NCI-H187 (cell line): Measurements from ENCODE around the gene DCHS1.

Experiments used
- DNase-seq, 2 experiments: peaks; one replicate each; lab custom pipeline; 2025; lab: John Stamatoyannopoulos, UW

DCHS1 gene

GRCh38 chr11:6673523-6674218 is 18.1 kb upstream of the DCHS1 start:
- no peak for DNase-seq

GRCh38 chr11:6671991-6672390 is 16.4 kb upstream of the DCHS1 start:
- no peak for DNase-seq

- DNase-seq = no peak
Measured at GRCh38 chr11:6670202-6670830, 14.7 kb upstream of the DCHS1 start.

DNA sequence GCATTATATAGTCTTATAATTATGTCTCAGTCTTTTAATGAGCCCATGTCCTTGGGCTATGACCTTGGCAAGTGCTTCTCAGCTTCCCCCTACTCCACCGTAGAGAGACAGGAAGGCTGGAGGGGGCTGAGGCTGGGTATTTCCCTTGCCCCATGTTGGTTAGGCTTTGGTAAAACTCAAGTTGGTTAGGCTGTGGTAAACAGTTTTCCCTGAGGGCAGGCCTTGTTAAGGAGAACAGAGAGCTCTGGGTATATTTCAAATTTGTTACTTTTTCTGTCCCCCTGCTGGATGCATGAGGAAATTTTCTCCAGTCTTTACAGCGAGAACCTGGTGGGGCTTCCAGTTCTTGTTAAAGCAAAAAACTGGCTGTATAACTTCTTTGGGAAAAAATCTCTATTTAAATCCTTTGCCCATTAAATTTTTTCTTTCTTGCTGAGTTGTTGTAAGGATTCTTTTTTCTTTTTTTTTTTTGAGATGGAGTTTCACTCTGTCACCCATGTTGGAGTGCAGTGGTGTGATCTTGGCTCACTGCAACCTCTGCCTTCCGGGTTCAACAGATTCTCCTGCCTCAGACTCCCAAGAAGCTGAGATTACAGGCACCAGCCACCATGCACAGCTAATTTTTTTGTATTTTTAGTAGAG is 12.2 kb upstream of the DCHS1 start:
- DNase-seq = no peak

GRCh38 chr11:6666302-6667183 is 10.9 kb upstream of the DCHS1 start:
- no peak for DNase-seq

DNA sequence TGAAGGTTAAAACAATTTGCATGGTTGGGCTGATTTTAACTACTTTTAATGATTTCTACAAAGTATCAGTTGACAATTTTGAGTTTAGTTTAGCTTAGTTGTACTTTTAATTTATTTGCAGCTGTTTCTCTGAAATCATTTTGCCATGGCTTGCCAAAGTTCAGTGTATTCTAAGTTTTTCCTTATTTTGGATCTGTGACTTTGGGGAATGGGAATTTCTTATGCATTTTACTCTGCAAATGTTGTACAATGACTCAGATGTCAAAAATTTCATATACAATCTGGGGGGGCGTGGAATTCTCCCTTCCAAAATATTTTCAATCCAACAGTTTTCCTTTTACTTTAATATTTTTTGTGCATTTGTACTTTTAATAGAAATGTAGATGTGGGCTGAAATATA is 8.9 kb upstream of the DCHS1 start:
- no peak for DNase-seq

GRCh38 chr11:6663794-6664469 is 8.3 kb upstream of the DCHS1 start:
- DNase-seq = no peak

GRCh38 chr11:6660712-6661111 is 5.1 kb upstream of the DCHS1 start:
- no peak for DNase-seq

DNA sequence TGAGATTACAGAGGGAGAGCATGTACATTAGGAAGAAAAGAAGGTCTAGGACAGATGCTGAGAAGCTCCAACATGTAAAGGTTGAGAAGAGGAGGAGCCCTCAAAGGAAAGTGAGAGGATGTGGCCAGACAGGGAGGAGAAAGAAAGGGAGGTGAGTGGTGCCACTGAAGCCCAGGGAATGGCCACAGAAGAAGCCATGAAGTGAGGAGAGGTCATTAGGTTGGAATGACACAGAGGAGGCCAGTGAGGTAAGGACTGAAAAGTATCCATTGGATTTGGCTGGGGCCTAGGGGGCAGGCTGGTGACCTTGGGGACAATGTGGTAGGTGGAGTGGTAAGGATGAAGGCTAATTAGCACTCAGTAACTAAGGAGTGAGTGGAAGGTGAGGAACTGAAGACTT is 3.0 kb upstream of the DCHS1 start:
- no peak for DNase-seq

GRCh38 chr11:6657346-6657745 is 1.7 kb upstream of the DCHS1 start:
- no peak for DNase-seq

DNA sequence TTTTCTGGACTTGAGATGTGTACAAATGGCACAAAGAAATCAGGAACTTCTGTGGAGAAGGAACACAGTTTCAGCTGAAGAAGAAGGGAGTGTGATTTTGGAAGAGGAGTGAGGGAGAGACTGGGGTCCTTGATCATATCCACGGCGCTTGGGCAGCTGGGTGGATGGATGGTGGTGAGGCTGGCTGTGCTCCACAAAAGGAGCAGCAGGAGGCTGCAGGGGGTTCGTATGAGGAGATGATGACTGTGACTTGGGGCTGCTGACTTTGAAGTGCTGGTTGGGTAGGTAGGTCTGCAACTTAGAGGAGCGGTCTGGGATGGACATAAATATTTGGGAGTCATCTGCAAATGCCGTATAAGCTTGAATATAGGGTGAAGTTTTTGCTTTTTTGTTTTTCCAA is 1.3 kb upstream of the DCHS1 start:
- DNase-seq = no peak

GRCh38 chr11:6656584-6656915 is 941 bp upstream of the DCHS1 start:
- no peak for DNase-seq

DNA sequence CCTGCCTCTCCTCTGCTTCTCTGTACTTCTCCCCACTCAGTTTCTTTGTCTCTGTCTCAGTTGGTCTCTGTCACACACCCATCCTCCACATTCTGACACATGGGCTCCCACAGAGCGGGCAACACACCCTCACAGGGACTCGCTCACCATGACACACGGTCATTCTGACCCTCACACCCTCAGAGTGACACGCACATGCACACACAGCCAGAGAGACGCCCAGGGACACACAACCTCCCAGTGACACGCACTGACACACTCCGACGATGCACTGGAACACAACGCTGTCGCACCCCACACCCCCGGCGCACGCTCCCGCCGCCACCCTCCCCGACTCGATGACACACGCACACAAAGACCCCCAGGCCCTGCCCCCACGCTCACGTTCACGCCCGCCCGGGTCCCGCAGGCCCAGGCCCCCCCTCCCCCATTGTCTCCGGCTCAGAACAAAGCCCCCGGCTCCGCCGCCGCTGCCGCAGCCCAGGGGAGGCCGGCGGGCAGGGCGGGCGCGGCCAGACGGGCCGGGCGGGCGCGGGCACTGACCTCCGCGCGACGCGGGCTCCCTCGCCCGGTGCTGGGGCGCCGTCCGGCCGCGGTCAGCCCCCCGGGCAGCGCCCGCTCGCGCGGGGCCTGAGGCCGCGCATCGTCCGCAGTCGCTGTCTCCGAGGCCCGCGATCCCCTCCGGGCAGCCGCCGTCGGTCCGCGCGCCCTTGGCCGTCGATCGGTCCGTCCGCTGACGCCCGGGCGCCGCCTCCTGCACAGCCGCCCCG is 404 bp downstream of the DCHS1 start:
- DNase-seq = no peak

- DNase-seq = no peak
Measured at GRCh38 chr11:6654281-6655019, 1.2 kb downstream of the DCHS1 start.

DNA sequence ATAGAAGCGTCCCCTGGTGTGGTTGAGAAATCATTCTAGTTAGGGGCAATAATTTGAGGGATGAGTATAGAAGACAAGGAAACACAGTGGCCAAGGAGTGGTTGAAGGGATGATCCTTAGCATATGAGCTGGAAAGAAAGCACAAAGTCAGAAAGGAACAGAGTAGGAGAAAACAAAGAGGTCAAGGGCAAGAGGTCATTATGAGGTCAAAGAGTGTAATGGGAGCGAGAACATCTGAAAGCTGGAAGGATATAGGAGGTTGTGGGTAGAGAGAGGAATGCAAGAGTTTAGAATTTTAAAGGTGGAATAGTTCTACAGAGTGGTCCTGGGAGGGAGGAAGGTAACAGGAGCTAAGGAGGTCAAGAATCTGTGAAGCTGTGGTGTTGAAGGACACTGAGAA is 2.0 kb downstream of the DCHS1 start:
- no peak for DNase-seq

DNA sequence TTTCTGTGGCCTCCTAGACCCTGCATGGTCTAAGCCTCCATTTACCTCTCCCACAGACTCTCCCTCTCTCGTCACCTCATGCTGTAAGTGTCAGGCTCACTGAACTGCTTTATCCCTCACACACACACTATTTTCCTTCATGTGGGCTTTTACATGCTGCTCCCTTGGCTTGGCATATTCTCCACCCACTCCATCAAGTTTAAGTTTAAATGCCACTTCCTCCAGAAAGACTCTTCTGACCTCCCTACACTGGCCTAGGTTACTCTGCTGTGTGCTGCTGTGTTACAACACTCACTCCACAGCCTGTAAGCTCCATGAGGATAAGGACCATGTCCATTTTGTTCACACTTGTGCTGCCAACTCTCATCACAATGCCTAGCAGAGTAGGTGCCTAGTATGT is 2.5 kb downstream of the DCHS1 start:
- DNase-seq = no peak

DNA sequence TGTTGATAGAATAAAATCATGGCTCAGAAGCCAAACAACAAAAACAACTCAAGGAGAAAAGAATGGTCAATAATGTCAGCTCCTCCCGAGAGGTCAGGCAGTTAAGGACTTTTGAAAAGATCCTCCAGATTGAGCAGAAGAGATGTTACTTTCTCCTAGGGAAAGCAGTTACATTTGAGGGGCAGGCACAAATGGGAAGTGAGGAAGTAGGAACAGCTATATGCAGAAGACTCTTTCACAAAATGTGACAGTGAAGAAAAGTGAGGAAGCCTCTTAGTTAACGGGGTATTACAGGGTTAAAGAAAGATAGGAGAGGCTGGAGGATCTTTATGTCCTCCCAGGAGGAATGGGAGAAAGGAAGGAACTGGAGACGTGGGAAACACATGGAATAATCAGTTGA is 3.4 kb downstream of the DCHS1 start:
- no peak for DNase-seq

- no peak for DNase-seq
Measured at GRCh38 chr11:6650980-6651379, 4.6 kb downstream of the DCHS1 start.

DNA sequence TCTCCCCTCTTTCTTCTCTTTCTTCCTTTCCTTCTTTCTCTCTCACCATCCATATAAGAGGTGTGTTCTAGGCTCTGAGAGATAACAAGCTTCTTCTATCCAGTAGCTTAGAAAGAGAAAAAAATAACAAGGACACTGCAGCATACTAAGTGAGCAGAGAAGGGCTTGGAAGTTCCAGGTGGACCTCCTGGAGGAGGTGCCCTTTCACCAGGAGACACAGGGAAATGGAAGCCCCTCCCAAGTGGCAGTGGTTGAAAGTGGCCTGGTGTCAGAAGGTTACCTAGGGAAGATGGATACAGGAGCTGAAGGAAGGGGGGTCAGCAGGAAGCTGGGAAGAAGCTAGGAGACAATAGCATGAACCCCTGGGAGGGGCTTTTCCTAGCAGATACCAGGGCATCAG is 5.5 kb downstream of the DCHS1 start:
- DNase-seq = no peak

- no peak for DNase-seq
Measured at GRCh38 chr11:6648501-6648900, 7.1 kb downstream of the DCHS1 start.

DNA sequence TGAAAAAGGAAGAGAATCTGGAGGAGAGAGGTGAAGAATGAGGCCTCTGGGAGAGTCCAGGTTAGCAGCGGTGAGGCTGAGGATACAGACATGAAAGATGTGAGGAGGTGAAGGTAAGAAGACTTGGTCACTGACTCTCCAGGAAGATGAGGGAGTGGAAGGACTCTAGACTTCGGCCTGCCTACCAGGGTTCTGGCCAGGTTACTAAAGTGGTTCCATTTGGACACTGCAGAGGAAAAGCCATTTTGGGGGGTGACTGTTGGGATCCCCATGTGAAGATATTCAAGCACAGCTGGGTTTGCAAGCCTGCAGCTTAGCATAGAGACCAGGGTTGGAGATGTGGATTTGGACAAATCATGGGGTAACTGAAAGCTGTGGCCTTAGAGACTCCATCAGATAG is 7.8 kb downstream of the DCHS1 start:
- DNase-seq = no peak
